HEK293 (cell line): ENCODE measurements around the gene CNOT6L.
A peak's percentile ranks its signal among the peaks of the same experiment; 100 is the strongest.

Source experiments
- CTCF ChIP-seq: fragments of 450-650 bp; formaldehyde crosslinking; IDR thresholded peaks from 2 replicates; pipeline ENCODE4 v1.5.1; 2016; ENCODE audit warnings: missing biosample characterization, missing genetic modification characterization
- GLIS2 ChIP-seq: fragments of 450-650 bp; formaldehyde crosslinking; IDR thresholded peaks from 2 replicates; pipeline ENCODE4 v1.5.1; 2016; ENCODE audit warnings: missing biosample characterization, missing genetic modification characterization
- IKZF3 ChIP-seq: fragments of 450-650 bp; IDR thresholded peaks from 2 replicates; pipeline ENCODE4 v1.5.0; 2018; ENCODE audit warnings: missing biosample characterization, mild to moderate bottlenecking, missing genetic modification characterization, moderate library complexity
- KLF7 ChIP-seq: fragments of 450-650 bp; formaldehyde crosslinking; IDR thresholded peaks from 2 replicates; pipeline ENCODE4 v1.5.1; 2016; ENCODE audit warnings: missing biosample characterization, missing genetic modification characterization, borderline replicate concordance
- MYNN ChIP-seq: fragments of 450-650 bp; formaldehyde crosslinking; IDR thresholded peaks from 2 replicates; pipeline ENCODE4 v1.5.1; 2016; ENCODE audit warnings: missing biosample characterization, missing genetic modification characterization, borderline replicate concordance
- MZF1 ChIP-seq: fragments of 450-650 bp; formaldehyde crosslinking; IDR thresholded peaks from 2 replicates; pipeline ENCODE4 v1.5.1; 2017; ENCODE audit warnings: missing biosample characterization, missing genetic modification characterization, borderline replicate concordance
- OSR2 ChIP-seq: fragments of 450-650 bp; formaldehyde crosslinking; IDR thresholded peaks from 2 replicates; pipeline ENCODE4 v1.5.1; 2016; ENCODE audit warnings: missing biosample characterization, missing genetic modification characterization
- PRDM1 ChIP-seq: fragments of 450-650 bp; formaldehyde crosslinking; IDR thresholded peaks from 2 replicates; pipeline ENCODE4; 2016; ENCODE audit warnings: missing biosample characterization, missing genetic modification characterization
- ZBTB1 ChIP-seq: fragments of 450-650 bp; formaldehyde crosslinking; IDR thresholded peaks from 2 replicates; pipeline ENCODE4 v1.5.1; 2016; ENCODE audit warnings: missing biosample characterization, missing genetic modification characterization
- ZBTB26 ChIP-seq: fragments of 450-650 bp; formaldehyde crosslinking; optimal IDR thresholded peaks from 2 replicates; pipeline ENCODE3; 2016; ENCODE audit warnings: missing biosample characterization, mild to moderate bottlenecking, missing genetic modification characterization
- ZFP37 ChIP-seq: fragments of 450-650 bp; formaldehyde crosslinking; IDR thresholded peaks from 2 replicates; pipeline ENCODE4 v1.5.1; 2016; ENCODE audit warnings: missing biosample characterization, missing genetic modification characterization
- ZNF157 ChIP-seq: fragments of 450-650 bp; formaldehyde crosslinking; IDR thresholded peaks from 2 replicates; pipeline ENCODE4 v1.5.1; 2016; ENCODE audit warnings: missing biosample characterization, missing genetic modification characterization
- ZNF211 ChIP-seq: fragments of 450-650 bp; formaldehyde crosslinking; IDR thresholded peaks from 2 replicates; pipeline ENCODE4 v1.5.1; 2016; ENCODE audit warnings: low read depth, missing biosample characterization, missing genetic modification characterization
- ZNF24 ChIP-seq: fragments of 450-650 bp; formaldehyde crosslinking; IDR thresholded peaks from 2 replicates; pipeline ENCODE4 v1.5.1; 2016; ENCODE audit warnings: missing biosample characterization, missing genetic modification characterization
- ZNF274 ChIP-seq, 2 experiments: fragments of 200-500 bp in 1 of 2; fragments of 450-650 bp in 1 of 2; sonication (Bioruptor generic) in 1 of 2; formaldehyde crosslinking in 1 of 2; IDR thresholded peaks; 2 replicates each; pipeline versions ENCODE4 v1.5.1 to v1.6.1; 2014 to 2016; ENCODE audit warnings: borderline replicate concordance in 1 of 2, inconsistent platforms in 1 of 2, low read length in 1 of 2, missing biosample characterization in 1 of 2, missing genetic modification characterization in 1 of 2
- ZNF324 ChIP-seq: fragments of 450-650 bp; formaldehyde crosslinking; IDR thresholded peaks from 2 replicates; pipeline ENCODE4 v1.5.1; 2016; ENCODE audit warnings: missing biosample characterization, missing genetic modification characterization
- ZNF416 ChIP-seq: fragments of 450-650 bp; formaldehyde crosslinking; IDR thresholded peaks from 2 replicates; pipeline ENCODE4 v1.5.1; 2016; ENCODE audit warnings: missing biosample characterization, missing genetic modification characterization
- ZNF423 ChIP-seq: fragments of 450-650 bp; formaldehyde crosslinking; IDR thresholded peaks from 2 replicates; pipeline ENCODE4 v1.5.1; 2016; ENCODE audit warnings: missing biosample characterization, missing genetic modification characterization
- ZNF426 ChIP-seq: fragments of 450-650 bp; formaldehyde crosslinking; IDR thresholded peaks from 2 replicates; pipeline ENCODE4 v1.5.1; 2017; ENCODE audit warnings: missing biosample characterization, missing genetic modification characterization, mild to moderate bottlenecking, inconsistent platforms, moderate library complexity
- ZNF449 ChIP-seq: fragments of 450-650 bp; formaldehyde crosslinking; IDR thresholded peaks from 2 replicates; pipeline ENCODE4 v1.5.1; 2017; ENCODE audit warnings: missing biosample characterization, mild to moderate bottlenecking, missing genetic modification characterization, moderate library complexity
- ZNF510 ChIP-seq: fragments of 450-650 bp; formaldehyde crosslinking; IDR thresholded peaks from 2 replicates; pipeline ENCODE4 v1.5.1; 2018; ENCODE audit warnings: mild to moderate bottlenecking, missing genetic modification characterization, missing biosample characterization; ENCODE audit not compliant: insufficient replicate concordance
- ZNF518A ChIP-seq: fragments of 450-650 bp; formaldehyde crosslinking; conservative IDR thresholded peaks from 2 replicates; pipeline ENCODE4 v1.5.1; 2016; ENCODE audit warnings: low read depth, missing biosample characterization, missing genetic modification characterization
- ZNF596 ChIP-seq: fragments of 450-650 bp; IDR thresholded peaks from 2 replicates; pipeline ENCODE4 v1.5.0; 2018; ENCODE audit warnings: missing biosample characterization, mild to moderate bottlenecking, missing genetic modification characterization, moderate library complexity
- ZNF621 ChIP-seq: fragments of 450-650 bp; formaldehyde crosslinking; IDR thresholded peaks from 2 replicates; pipeline ENCODE4 v1.5.1; 2017; ENCODE audit warnings: missing biosample characterization, missing genetic modification characterization
- ZNF623 ChIP-seq: fragments of 450-650 bp; formaldehyde crosslinking; IDR thresholded peaks from 2 replicates; pipeline ENCODE4 v1.5.1; 2016; ENCODE audit warnings: missing biosample characterization, missing genetic modification characterization
- ZNF76 ChIP-seq: fragments of 450-650 bp; formaldehyde crosslinking; IDR thresholded peaks from 2 replicates; pipeline ENCODE4; 2016; ENCODE audit warnings: low read depth, missing biosample characterization, missing genetic modification characterization, borderline replicate concordance
- ZNF777 ChIP-seq: fragments of 450-650 bp; formaldehyde crosslinking; IDR thresholded peaks from 2 replicates; pipeline ENCODE4 v1.5.1; 2017; ENCODE audit warnings: missing biosample characterization, missing genetic modification characterization, borderline replicate concordance
- ZNF785 ChIP-seq: fragments of 450-650 bp; formaldehyde crosslinking; IDR thresholded peaks from 2 replicates; pipeline ENCODE4 v1.5.1; 2016; ENCODE audit warnings: missing biosample characterization, missing genetic modification characterization
- ZNF792 ChIP-seq: fragments of 450-650 bp; formaldehyde crosslinking; IDR thresholded peaks from 2 replicates; pipeline ENCODE4 v1.5.1; 2016; ENCODE audit warnings: missing biosample characterization, missing genetic modification characterization
- ZNF843 ChIP-seq: fragments of 450-650 bp; formaldehyde crosslinking; IDR thresholded peaks from 2 replicates; pipeline ENCODE4 v1.5.1; 2016; ENCODE audit warnings: missing biosample characterization, missing genetic modification characterization

The CNOT6L gene

GRCh38 chr4:77819843-77820648 is 878 bp upstream of the CNOT6L start (continued):
- no peak for TF ChIP-seq ZNF518A (tag by site-specific recombination)
- no peak for TF ChIP-seq ZNF792
- no peak for TF ChIP-seq ZNF623 (tag by site-specific recombination)
- no peak for TF ChIP-seq MYNN (tag by site-specific recombination)
- TF ChIP-seq ZBTB1 (tag by site-specific recombination), result no peak
- TF ChIP-seq OSR2 (tag by site-specific recombination), result peak; percentile 27; the same call in 1 of the 2 replicates
- TF ChIP-seq ZNF785, result no peak
- no peak for TF ChIP-seq ZNF777 (tag by site-specific recombination)
- TF ChIP-seq IKZF3 (tag by site-specific recombination), result no peak
- TF ChIP-seq ZNF596 (tag by site-specific recombination), result no peak
- TF ChIP-seq ZNF324 (tag by site-specific recombination), result no peak
- TF ChIP-seq ZBTB26 (tag by site-specific recombination), result peak; percentile 55
- no peak for TF ChIP-seq ZNF449 (tag by site-specific recombination)
- peak; percentile 19; the same call in 1 of the 2 replicates for TF ChIP-seq ZNF843 (tag by site-specific recombination)
- no peak for TF ChIP-seq ZNF426 (tag by site-specific recombination)
- TF ChIP-seq PRDM1 (tag by site-specific recombination), result no peak
- no peak for TF ChIP-seq ZNF211 (tag by site-specific recombination)
- TF ChIP-seq CTCF (tag by site-specific recombination), result no peak
- TF ChIP-seq ZNF510 (tag by site-specific recombination), result no peak
- TF ChIP-seq ZNF423 (tag by site-specific recombination), result peak; percentile 7; the same call in 1 of the 2 replicates
- peak; percentile 68; the same call in 1 of the 2 replicates for TF ChIP-seq ZFP37 (tag by site-specific recombination)
- TF ChIP-seq ZNF76 (tag by site-specific recombination), result peak; percentile 23; the same call in 1 of the 2 replicates
- TF ChIP-seq KLF7 (tag by site-specific recombination), result no peak
- TF ChIP-seq ZNF274 (IDR thresholded peaks at IDR 0.05; ENCODE audit: low read length), result no peak
- no peak for TF ChIP-seq ZNF274 (tag by site-specific recombination; IDR thresholded peaks at IDR 0.05; ENCODE audit: borderline replicate concordance)
- no peak for TF ChIP-seq ZNF416 (tag by site-specific recombination)
- no peak for TF ChIP-seq ZNF24 (tag by site-specific recombination)
- peak; percentile 96 for TF ChIP-seq GLIS2 (tag by site-specific recombination)
- TF ChIP-seq ZNF621 (tag by site-specific recombination), result no peak
- no peak for TF ChIP-seq MZF1 (tag by site-specific recombination)
- TF ChIP-seq ZNF157 (tag by site-specific recombination), result no peak
